Stimulated activated CD8-positive, alpha-beta memory T cell treated with anti-CD3 and anti-CD28 coated beads, Interleukin-12 subunit alpha, Interleukin-12 subunit beta, amount 100 ng/mL, for 24 hours (primary cell): ENCODE measurements around the gene ETFBKMT.
"Not testable (repeated sequence)": the region's sequence is repeated elsewhere in the genome, so short reads cannot be mapped to it uniquely, and the experiment has no call there.

Source experiments
- DNase-seq: peaks from one replicate; pipeline ENCODE4 v3.0.0-alpha.2; 2020; ENCODE audit errors: extremely low read depth

The ETFBKMT gene

GRCh38 chr12:31655792-31656191, 3.7 kb upstream of the ETFBKMT start:
- no peak for DNase-seq

- no peak for DNase-seq
These were observed 909 bp upstream of the ETFBKMT start for GRCh38 chr12:31658471-31659086.

GRCh38 chr12:31662176-31662849, 2.8 kb downstream of the ETFBKMT start:
- no peak for DNase-seq

- DNase-seq: no peak
These were observed 4.1 kb downstream of the ETFBKMT start for GRCh38 chr12:31663576-31663975.

- no peak for DNase-seq
These were observed 4.5 kb downstream of the ETFBKMT start for GRCh38 chr12:31664038-31664437.

- no peak for DNase-seq
These were observed 9.5 kb downstream of the ETFBKMT start for GRCh38 chr12:31669020-31669419.

- DNase-seq: not testable (repeated sequence)
These were observed 10.1 kb downstream of the ETFBKMT start for GRCh38 chr12:31669582-31669981.

GRCh38 chr12:31672521-31672920, 13.0 kb downstream of the ETFBKMT start:
- DNase-seq: no peak

GRCh38 chr12:31682136-31682962, 22.9 kb downstream of the ETFBKMT start:
- DNase-seq: peak; percentile 26

- no peak for DNase-seq
These were observed 26.3 kb downstream of the ETFBKMT start for GRCh38 chr12:31685801-31686200.

- DNase-seq: no peak
These were observed 27.6 kb downstream of the ETFBKMT start for GRCh38 chr12:31687101-31687527.

GRCh38 chr12:31689921-31690320, 30.4 kb downstream of the ETFBKMT start:
- not testable (repeated sequence) for DNase-seq

- DNase-seq: no peak
These were observed 42.6 kb downstream of the ETFBKMT start for GRCh38 chr12:31702047-31702446.

GRCh38 chr12:31705621-31706020, 46.1 kb downstream of the ETFBKMT start:
- no peak for DNase-seq

GRCh38 chr12:31708118-31708517, 48.6 kb downstream of the ETFBKMT start:
- not testable (repeated sequence) for DNase-seq

- DNase-seq: no peak
These were observed 50.7 kb downstream of the ETFBKMT start for GRCh38 chr12:31710021-31710818.

GRCh38 chr12:31712877-31713276, 53.4 kb downstream of the ETFBKMT start:
- DNase-seq: no peak

- no peak for DNase-seq
These were observed 55.2 kb downstream of the ETFBKMT start for GRCh38 chr12:31714406-31715271.

- DNase-seq: no peak
These were observed 55.9 kb downstream of the ETFBKMT start for GRCh38 chr12:31715283-31715825.

GRCh38 chr12:31716998-31717397, 57.5 kb downstream of the ETFBKMT start:
- not testable (repeated sequence) for DNase-seq
